ENCODE results near the gene NTN1.

DNA sequence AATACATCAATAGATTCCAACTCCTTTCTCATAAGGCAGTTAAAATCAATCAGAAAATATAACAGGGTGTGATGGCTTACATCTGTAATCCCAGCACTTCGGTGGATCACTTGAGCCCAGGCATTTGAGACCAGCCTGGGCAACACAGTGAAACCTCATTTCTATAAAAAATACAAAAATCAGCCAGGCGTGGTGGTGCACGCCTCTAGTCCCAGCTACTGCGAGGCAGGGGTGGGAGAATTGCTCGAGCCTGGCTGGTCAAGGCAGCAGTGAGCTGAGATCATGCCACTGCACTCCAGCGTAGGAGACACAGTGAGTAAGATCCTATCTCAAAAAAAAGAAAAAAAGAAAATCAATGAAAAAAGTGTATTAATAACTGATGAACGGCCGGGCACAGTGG lies 258.6 kb downstream of the NTN1 start:
- TF ChIP-seq EZH2 (IDR thresholded peaks at IDR 0.05; ENCODE audit: insufficient read depth, poor library complexity, severe bottlenecking) (no peak), EZH2phosphoT487 (IDR thresholded peaks at IDR 0.05; ENCODE audit: insufficient read depth, low read depth) (no peak)
